ENCODE measurements around the gene CETN1.

CETN1 gene

GRCh38 chr18:580154-580553 is at the start of gene CETN1:
Gene CETN1 (plus strand): TSS chr18:580380. CDS start chr18:580409, 29 bp downstream.
- no peak for TF ChIP-seq CTCF (IDR thresholded peaks at IDR 0.05)

DNA sequence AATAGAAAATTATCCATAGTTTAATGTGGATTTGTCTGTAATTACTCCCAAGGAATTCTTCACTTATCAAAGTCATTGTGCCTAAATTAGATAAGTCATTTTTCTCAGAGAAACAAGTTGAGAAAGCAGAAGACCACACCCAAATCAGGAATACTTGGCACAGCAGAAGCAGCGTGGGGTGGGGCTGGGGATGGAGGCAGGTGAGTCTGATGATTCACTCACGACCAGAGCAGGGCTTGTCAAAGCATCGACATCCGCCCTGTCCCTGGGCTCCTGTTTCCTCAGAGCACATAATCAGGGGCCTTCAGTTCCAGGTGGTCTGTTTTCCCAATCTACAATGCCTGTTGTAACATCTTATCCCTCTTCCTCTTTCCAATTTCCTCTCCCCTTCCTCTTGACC is 48.2 kb upstream of the CETN1 start:
- no peak for TF ChIP-seq CTCF (IDR thresholded peaks at IDR 0.05)

GRCh38 chr18:532632-533031 is 47.5 kb upstream of the CETN1 start:
- TF ChIP-seq CTCF (IDR thresholded peaks at IDR 0.05), result no peak

DNA sequence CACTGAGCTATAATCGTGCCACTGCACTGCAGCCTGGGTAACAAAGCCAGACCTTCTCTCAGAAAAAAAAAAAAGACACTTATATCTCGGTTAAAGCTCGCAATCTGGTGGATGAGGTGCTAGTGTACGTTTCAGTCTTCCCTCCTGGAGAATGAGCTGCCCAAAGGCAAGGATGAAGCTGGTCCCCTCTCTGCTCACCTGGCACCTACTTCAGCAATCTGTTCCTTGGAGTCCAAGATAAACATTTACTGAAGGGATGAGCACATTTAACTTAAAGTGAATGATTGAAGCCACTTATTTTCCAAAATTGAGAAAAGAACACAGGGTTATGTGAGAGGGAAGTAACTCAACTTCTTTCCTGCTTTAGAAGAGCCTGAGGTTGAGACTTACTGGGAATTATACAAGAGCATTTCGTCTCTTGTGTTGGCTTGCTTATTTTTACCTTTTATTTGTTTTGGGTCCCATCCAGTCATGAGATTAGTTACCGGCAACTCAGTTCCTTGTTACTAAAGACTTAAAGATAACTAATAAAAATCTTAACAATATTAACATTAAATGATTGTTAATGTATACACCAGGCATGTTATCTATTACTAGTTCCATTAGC is 46.1 kb upstream of the CETN1 start:
- TF ChIP-seq CTCF (IDR thresholded peaks at IDR 0.05), result no peak

- no peak for TF ChIP-seq CTCF (IDR thresholded peaks at IDR 0.05)
Observed at GRCh38 chr18:543447-544078, 36.6 kb upstream of the CETN1 start.

- no peak for TF ChIP-seq CTCF (IDR thresholded peaks at IDR 0.05)
Observed at GRCh38 chr18:549967-550366, 30.2 kb upstream of the CETN1 start.

- no peak for TF ChIP-seq CTCF (IDR thresholded peaks at IDR 0.05)
Observed at GRCh38 chr18:551404-552061, 28.6 kb upstream of the CETN1 start.
